HL-60 (cell line): ENCODE measurements around the gene BRME1.

ENCODE experiments used
- DNase-seq, 2 experiments: peaks; one replicate each; pipeline ENCODE4 v3.0.0-alpha.2; 2010 to 2020; ENCODE audit warnings: low read depth in 1 of 2, low spot score in 1 of 2
- H3K27ac ChIP-seq: fragments of 250-450 bp; sonication (Bioruptor Pico); replicated peaks from 2 replicates; pipeline ENCODE4 v1.5.1; 2020; ENCODE audit warnings: mild to moderate bottlenecking, moderate library complexity
- H3K27me3 ChIP-seq: fragments of 250-450 bp; sonication (Bioruptor Pico); 2 replicates; pipeline ENCODE4 v1.5.1; 2021; ENCODE audit warnings: mild to moderate bottlenecking, moderate library complexity; ENCODE audit not compliant: insufficient read depth, poor library complexity, severe bottlenecking
- H3K4me3 ChIP-seq: replicated peaks from 2 replicates; pipeline ENCODE4 v1.5.1; 2011; ENCODE audit warnings: mild to moderate bottlenecking, control low read depth, low read length; ENCODE audit not compliant: insufficient read depth
- GABPA ChIP-seq: IDR thresholded peaks from 2 replicates; pipeline ENCODE4 v1.6.1; 2012; ENCODE audit warnings: low read depth
- POLR2AphosphoS5 ChIP-seq: IDR thresholded peaks from 2 replicates; pipeline ENCODE4 v1.6.1; 2012; ENCODE audit warnings: low read depth
- REST ChIP-seq: IDR thresholded peaks from 2 replicates; pipeline ENCODE4 v1.6.1; 2012; ENCODE audit warnings: low read depth; ENCODE audit not compliant: insufficient replicate concordance
- SPI1 ChIP-seq: IDR thresholded peaks from 2 replicates; pipeline ENCODE4 v1.6.1; 2012; ENCODE audit warnings: low read depth, mild to moderate bottlenecking, borderline replicate concordance
- TF ChIP-seq, protein P1 (sequence below): IDR thresholded peaks from one replicate; pipeline ENCODE4 v1.5.1; 2011; ENCODE audit warnings: low read length, control low read depth, inconsistent platforms; ENCODE audit not compliant: insufficient read depth

Gene BRME1

DNA sequence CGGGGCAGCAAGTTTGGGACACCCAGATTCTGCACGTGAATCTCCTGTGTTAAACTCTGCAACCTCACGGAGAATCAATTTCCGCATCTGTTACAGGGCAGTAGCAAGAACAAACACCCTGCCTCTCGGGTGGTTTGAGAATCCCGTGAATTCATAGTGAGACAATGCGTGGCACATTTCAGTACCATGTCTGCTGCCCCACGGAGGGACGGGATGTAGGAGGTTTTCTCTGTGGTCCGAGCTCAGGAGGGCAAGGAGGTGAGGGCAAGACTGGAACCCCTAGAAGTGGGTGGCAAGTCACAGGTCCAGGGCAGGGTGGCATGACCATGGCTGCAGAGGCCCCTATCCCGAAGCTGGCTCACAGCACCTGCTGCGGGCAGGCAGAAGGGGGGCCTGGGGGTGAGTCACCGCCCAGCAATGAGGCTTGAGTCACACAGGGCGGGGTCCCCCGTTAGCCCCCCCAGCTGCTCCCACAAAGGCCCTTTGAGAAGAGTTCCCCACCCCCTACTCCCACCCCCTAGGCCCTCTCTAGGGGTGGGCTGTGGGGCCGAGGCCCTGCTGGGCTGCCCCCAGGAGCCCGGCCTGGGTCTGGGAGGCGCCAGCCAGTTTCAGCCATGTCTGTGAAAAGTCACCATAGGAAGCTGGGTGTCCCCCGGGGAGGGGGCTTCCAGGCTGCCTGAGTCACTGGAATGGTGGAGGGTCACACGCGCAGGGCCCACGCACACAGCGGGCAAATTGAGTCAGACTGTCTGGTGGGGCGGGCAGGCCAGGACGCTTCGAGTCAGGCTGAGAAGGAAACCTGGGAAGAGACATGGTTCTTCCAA, 54.8 kb downstream of the BRME1 start:
- no peak for TF ChIP-seq GABPA
- TF ChIP-seq POLR2AphosphoS5: peak; percentile 33; the same call in 1 of the 2 replicates
- Histone ChIP-seq H3K4me3 (peak overlapping the region; percentile 22), H3K27me3 (no peaks in the 10 kb centered on the region), H3K27ac (peak overlapping the region; percentile 86)
- DNase-seq: no peak

- Histone ChIP-seq H3K27ac (peak overlapping the region; percentile 86), H3K4me3 (peak overlapping the region; percentile 22), H3K27me3 (no peaks in the 10 kb centered on the region)
- TF ChIP-seq GABPA: no peak
- TF ChIP-seq REST: peak; percentile 15
- DNase-seq: peak in 1 of 2 experiments; percentile 61
Observed at GRCh38 chr19:13849991-13850909, 55.7 kb downstream of the BRME1 start.

GRCh38 chr19:13848798-13849676, 56.9 kb downstream of the BRME1 start:
- Histone ChIP-seq H3K4me3 (no peak overlapping the region), H3K27ac (peak overlapping the region; percentile 5), H3K27me3 (no peaks in the 10 kb centered on the region)
- TF ChIP-seq GABPA: no peak
- no peak for TF ChIP-seq POLR2AphosphoS5
- TF ChIP-seq SPI1: no peak
- TF ChIP-seq, protein P1, sequence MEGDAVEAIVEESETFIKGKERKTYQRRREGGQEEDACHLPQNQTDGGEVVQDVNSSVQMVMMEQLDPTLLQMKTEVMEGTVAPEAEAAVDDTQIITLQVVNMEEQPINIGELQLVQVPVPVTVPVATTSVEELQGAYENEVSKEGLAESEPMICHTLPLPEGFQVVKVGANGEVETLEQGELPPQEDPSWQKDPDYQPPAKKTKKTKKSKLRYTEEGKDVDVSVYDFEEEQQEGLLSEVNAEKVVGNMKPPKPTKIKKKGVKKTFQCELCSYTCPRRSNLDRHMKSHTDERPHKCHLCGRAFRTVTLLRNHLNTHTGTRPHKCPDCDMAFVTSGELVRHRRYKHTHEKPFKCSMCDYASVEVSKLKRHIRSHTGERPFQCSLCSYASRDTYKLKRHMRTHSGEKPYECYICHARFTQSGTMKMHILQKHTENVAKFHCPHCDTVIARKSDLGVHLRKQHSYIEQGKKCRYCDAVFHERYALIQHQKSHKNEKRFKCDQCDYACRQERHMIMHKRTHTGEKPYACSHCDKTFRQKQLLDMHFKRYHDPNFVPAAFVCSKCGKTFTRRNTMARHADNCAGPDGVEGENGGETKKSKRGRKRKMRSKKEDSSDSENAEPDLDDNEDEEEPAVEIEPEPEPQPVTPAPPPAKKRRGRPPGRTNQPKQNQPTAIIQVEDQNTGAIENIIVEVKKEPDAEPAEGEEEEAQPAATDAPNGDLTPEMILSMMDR: no peak
- TF ChIP-seq REST: no peak
- DNase-seq: no peak

DNA sequence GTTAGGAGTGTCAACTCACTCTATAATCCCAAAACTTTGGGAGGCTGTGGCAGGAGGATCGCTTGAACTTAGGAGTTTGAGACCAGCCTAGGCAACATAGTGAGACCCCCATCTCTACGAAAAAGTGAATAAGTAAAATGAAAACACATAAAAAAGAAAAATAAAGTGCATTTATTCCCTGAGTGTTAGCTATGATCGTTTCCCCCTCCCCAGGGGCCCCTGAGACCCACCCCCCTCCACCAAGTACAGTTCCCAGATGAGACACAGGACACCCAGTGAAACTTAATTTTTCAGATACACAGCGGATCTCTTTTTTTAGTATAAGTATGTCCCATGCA, 57.6 kb downstream of the BRME1 start:
- Histone ChIP-seq H3K4me3 (no peak overlapping the region), H3K27me3 (no peaks in the 10 kb centered on the region), H3K27ac (peak overlapping the region; percentile 100)
- TF ChIP-seq SPI1 (no peak), REST (no peak), POLR2AphosphoS5 (no peak), GABPA (no peak)
- TF ChIP-seq, protein P1: no peak
- DNase-seq: no peak
